GM23338 (cell line): ENCODE measurements around the gene FLRT2. TPM values are rescaled to one million over a fixed set of nuclear protein-coding genes. Genes with fewer than 3 reads are reported as not detected.

ENCODE experiments used
- EZH2phosphoT487 ChIP-seq: fragments of 200-600 bp; sonication (generic); IDR thresholded peaks from one replicate; pipeline ENCODE4 v1.8.1; 2018; ENCODE audit warnings: antibody characterized with exemption; ENCODE audit not compliant: unreplicated experiment
- NANOG ChIP-seq: IDR thresholded peaks from 2 replicates; pipeline ENCODE4 v1.6.1; 2016; ENCODE audit warnings: antibody characterized with exemption, borderline replicate concordance
- POLR2AphosphoS5 ChIP-seq: IDR thresholded peaks from 2 replicates; pipeline ENCODE4 v1.6.1; 2016; ENCODE audit warnings: antibody characterized with exemption, low read depth
- ZNF114 ChIP-seq: fragments of 250-450 bp; sonication (Bioruptor Pico); IDR thresholded peaks from 2 replicates; pipeline ENCODE4 v1.5.0; 2020; ENCODE audit warnings: mild to moderate bottlenecking, moderate library complexity
- polyA plus RNA-seq: library from polyadenylated mRNA; unstranded; fragments of >200 nt; fragmentation: Nextera tagmentation; extraction: Ambion mirVana; gene quantifications from 2 replicates; pipeline ENCODE4 v1.2.1, GENCODE V29; 2016
- total RNA-seq: library from RNA; depleted of rRNA; stranded (reverse); fragments of >200 nt; shearing (Covaris generic); gene quantifications from 2 replicates; pipeline ENCODE4 v1.2.3, GENCODE V29; 2014
- TF ChIP-seq, protein P1 (sequence below): fragments of 250-450 bp; sonication (Bioruptor Pico); IDR thresholded peaks from 2 replicates; pipeline ENCODE4 v1.5.0; 2020; ENCODE audit warnings: mild to moderate bottlenecking, moderate library complexity
- TF ChIP-seq, protein P2 (sequence below): IDR thresholded peaks from 2 replicates; pipeline ENCODE4 v1.6.1; 2016; ENCODE audit warnings: antibody characterized with exemption
- TF ChIP-seq, protein P3 (sequence below), 2 experiments: fragments of 200-600 bp in 1 of 2; sonication (generic) in 1 of 2; conservative IDR thresholded peaks; 2 replicates each; pipeline versions ENCODE4 v1.5.1 to v1.6.1; 2016 to 2017; ENCODE audit warnings: antibody characterized with exemption in 2 of 2, low read depth in 2 of 2, mild to moderate bottlenecking in 2 of 2, moderate library complexity in 1 of 2
- TF ChIP-seq, protein P4 (sequence below): IDR thresholded peaks from one replicate; pipeline ENCODE4 v1.6.1; 2018; ENCODE audit warnings: antibody characterized with exemption; ENCODE audit not compliant: unreplicated experiment

Gene FLRT2
- total and polyA plus RNA-seq, 2 experiments from 2014 or later = 4.3 to 7.4 TPM

DNA sequence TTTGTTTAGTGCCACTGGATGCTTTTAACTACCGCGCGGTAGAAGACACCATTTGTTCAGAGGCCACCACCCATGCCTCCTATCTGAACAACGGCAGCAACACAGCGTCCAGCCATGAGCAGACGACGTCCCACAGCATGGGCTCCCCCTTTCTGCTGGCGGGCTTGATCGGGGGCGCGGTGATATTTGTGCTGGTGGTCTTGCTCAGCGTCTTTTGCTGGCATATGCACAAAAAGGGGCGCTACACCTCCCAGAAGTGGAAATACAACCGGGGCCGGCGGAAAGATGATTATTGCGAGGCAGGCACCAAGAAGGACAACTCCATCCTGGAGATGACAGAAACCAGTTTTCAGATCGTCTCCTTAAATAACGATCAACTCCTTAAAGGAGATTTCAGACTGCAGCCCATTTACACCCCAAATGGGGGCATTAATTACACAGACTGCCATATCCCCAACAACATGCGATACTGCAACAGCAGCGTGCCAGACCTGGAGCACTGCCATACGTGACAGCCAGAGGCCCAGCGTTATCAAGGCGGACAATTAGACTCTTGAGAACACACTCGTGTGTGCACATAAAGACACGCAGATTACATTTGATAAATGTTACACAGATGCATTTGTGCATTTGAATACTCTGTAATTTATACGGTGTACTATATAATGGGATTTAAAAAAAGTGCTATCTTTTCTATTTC, 93.2 kb downstream of the FLRT2 start (continued):
- TF ChIP-seq, protein P1, sequence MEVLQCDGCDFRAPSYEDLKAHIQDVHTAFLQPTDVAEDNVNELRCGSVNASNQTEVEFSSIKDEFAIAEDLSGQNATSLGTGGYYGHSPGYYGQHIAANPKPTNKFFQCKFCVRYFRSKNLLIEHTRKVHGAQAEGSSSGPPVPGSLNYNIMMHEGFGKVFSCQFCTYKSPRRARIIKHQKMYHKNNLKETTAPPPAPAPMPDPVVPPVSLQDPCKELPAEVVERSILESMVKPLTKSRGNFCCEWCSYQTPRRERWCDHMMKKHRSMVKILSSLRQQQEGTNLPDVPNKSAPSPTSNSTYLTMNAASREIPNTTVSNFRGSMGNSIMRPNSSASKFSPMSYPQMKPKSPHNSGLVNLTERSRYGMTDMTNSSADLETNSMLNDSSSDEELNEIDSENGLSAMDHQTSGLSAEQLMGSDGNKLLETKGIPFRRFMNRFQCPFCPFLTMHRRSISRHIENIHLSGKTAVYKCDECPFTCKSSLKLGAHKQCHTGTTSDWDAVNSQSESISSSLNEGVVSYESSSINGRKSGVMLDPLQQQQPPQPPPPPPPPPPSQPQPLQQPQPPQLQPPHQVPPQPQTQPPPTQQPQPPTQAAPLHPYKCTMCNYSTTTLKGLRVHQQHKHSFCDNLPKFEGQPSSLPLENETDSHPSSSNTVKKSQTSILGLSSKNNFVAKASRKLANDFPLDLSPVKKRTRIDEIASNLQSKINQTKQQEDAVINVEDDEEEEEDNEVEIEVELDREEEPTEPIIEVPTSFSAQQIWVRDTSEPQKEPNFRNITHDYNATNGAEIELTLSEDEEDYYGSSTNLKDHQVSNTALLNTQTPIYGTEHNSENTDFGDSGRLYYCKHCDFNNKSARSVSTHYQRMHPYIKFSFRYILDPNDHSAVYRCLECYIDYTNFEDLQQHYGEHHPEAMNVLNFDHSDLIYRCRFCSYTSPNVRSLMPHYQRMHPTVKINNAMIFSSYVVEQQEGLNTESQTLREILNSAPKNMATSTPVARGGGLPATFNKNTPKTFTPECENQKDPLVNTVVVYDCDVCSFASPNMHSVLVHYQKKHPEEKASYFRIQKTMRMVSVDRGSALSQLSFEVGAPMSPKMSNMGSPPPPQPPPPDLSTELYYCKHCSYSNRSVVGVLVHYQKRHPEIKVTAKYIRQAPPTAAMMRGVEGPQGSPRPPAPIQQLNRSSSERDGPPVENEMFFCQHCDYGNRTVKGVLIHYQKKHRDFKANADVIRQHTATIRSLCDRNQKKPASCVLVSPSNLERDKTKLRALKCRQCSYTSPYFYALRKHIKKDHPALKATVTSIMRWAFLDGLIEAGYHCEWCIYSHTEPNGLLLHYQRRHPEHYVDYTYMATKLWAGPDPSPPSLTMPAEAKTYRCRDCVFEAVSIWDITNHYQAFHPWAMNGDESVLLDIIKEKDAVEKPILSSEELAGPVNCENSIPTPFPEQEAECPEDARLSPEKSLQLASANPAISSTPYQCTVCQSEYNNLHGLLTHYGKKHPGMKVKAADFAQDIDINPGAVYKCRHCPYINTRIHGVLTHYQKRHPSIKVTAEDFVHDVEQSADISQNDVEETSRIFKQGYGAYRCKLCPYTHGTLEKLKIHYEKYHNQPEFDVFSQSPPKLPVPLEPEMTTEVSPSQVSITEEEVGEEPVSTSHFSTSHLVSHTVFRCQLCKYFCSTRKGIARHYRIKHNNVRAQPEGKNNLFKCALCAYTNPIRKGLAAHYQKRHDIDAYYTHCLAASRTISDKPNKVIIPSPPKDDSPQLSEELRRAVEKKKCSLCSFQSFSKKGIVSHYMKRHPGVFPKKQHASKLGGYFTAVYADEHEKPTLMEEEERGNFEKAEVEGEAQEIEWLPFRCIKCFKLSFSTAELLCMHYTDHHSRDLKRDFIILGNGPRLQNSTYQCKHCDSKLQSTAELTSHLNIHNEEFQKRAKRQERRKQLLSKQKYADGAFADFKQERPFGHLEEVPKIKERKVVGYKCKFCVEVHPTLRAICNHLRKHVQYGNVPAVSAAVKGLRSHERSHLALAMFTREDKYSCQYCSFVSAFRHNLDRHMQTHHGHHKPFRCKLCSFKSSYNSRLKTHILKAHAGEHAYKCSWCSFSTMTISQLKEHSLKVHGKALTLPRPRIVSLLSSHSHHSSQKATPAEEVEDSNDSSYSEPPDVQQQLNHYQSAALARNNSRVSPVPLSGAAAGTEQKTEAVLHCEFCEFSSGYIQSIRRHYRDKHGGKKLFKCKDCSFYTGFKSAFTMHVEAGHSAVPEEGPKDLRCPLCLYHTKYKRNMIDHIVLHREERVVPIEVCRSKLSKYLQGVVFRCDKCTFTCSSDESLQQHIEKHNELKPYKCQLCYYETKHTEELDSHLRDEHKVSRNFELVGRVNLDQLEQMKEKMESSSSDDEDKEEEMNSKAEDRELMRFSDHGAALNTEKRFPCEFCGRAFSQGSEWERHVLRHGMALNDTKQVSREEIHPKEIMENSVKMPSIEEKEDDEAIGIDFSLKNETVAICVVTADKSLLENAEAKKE (CRISPR knock-in tag) = no peak
- TF ChIP-seq, protein P2, sequence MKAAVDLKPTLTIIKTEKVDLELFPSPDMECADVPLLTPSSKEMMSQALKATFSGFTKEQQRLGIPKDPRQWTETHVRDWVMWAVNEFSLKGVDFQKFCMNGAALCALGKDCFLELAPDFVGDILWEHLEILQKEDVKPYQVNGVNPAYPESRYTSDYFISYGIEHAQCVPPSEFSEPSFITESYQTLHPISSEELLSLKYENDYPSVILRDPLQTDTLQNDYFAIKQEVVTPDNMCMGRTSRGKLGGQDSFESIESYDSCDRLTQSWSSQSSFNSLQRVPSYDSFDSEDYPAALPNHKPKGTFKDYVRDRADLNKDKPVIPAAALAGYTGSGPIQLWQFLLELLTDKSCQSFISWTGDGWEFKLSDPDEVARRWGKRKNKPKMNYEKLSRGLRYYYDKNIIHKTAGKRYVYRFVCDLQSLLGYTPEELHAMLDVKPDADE = no peak
- TF ChIP-seq, protein P3, sequence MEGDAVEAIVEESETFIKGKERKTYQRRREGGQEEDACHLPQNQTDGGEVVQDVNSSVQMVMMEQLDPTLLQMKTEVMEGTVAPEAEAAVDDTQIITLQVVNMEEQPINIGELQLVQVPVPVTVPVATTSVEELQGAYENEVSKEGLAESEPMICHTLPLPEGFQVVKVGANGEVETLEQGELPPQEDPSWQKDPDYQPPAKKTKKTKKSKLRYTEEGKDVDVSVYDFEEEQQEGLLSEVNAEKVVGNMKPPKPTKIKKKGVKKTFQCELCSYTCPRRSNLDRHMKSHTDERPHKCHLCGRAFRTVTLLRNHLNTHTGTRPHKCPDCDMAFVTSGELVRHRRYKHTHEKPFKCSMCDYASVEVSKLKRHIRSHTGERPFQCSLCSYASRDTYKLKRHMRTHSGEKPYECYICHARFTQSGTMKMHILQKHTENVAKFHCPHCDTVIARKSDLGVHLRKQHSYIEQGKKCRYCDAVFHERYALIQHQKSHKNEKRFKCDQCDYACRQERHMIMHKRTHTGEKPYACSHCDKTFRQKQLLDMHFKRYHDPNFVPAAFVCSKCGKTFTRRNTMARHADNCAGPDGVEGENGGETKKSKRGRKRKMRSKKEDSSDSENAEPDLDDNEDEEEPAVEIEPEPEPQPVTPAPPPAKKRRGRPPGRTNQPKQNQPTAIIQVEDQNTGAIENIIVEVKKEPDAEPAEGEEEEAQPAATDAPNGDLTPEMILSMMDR (conservative IDR thresholded peaks at IDR 0.05; ENCODE audit: low read depth in 2 of 2) = no peak
- TF ChIP-seq ZNF114 (CRISPR knock-in tag) (no peak), NANOG (no peak), EZH2phosphoT487 (no peak), POLR2AphosphoS5 (no peak)
- TF ChIP-seq, protein P4, sequence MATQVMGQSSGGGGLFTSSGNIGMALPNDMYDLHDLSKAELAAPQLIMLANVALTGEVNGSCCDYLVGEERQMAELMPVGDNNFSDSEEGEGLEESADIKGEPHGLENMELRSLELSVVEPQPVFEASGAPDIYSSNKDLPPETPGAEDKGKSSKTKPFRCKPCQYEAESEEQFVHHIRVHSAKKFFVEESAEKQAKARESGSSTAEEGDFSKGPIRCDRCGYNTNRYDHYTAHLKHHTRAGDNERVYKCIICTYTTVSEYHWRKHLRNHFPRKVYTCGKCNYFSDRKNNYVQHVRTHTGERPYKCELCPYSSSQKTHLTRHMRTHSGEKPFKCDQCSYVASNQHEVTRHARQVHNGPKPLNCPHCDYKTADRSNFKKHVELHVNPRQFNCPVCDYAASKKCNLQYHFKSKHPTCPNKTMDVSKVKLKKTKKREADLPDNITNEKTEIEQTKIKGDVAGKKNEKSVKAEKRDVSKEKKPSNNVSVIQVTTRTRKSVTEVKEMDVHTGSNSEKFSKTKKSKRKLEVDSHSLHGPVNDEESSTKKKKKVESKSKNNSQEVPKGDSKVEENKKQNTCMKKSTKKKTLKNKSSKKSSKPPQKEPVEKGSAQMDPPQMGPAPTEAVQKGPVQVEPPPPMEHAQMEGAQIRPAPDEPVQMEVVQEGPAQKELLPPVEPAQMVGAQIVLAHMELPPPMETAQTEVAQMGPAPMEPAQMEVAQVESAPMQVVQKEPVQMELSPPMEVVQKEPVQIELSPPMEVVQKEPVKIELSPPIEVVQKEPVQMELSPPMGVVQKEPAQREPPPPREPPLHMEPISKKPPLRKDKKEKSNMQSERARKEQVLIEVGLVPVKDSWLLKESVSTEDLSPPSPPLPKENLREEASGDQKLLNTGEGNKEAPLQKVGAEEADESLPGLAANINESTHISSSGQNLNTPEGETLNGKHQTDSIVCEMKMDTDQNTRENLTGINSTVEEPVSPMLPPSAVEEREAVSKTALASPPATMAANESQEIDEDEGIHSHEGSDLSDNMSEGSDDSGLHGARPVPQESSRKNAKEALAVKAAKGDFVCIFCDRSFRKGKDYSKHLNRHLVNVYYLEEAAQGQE = no peak
